Measurements from ENCODE around the gene MRPL24.

Gene MRPL24

GRCh38 chr1:156711011-156711817, 29.7 kb downstream of the MRPL24 start:
- no peak overlapping the region for H3K4me3 ChIP-seq (ENCODE audit: low read length)

GRCh38 chr1:156709757-156710489, 31.0 kb downstream of the MRPL24 start:
- H3K4me3 ChIP-seq (ENCODE audit: low read length) = no peak overlapping the region
- DNase-seq (ENCODE audit: low read depth) = peak; percentile 93
- TF ChIP-seq CTCF (IDR thresholded peaks at IDR 0.05; ENCODE audit: insufficient read depth, low read depth, low read length, missing control alignments) = no peak

More at GRCh38 chr1:156711011-156711817, 29.7 kb downstream of the MRPL24 start:
- no peak for DNase-seq (ENCODE audit: low read depth)
- TF ChIP-seq CTCF (IDR thresholded peaks at IDR 0.05; ENCODE audit: insufficient read depth, low read depth, low read length, missing control alignments) = no peak

GRCh38 chr1:156709031-156709430, 31.9 kb downstream of the MRPL24 start:
- DNase-seq (ENCODE audit: low read depth) = no peak
- no peak for TF ChIP-seq CTCF (IDR thresholded peaks at IDR 0.05; ENCODE audit: insufficient read depth, low read depth, low read length, missing control alignments)
- no peak overlapping the region for H3K4me3 ChIP-seq (ENCODE audit: low read length)

- DNase-seq (ENCODE audit: low read depth) = no peak
- TF ChIP-seq CTCF (IDR thresholded peaks at IDR 0.05; ENCODE audit: insufficient read depth, low read depth, low read length, missing control alignments) = no peak
- no peak overlapping the region for H3K4me3 ChIP-seq (ENCODE audit: low read length)
Observed at GRCh38 chr1:156708218-156708661, 32.6 kb downstream of the MRPL24 start.

- TF ChIP-seq CTCF (IDR thresholded peaks at IDR 0.05; ENCODE audit: insufficient read depth, low read depth, low read length, missing control alignments) = no peak
- H3K4me3 ChIP-seq (ENCODE audit: low read length) = no peak overlapping the region
- no peak for DNase-seq (ENCODE audit: low read depth)
Observed at GRCh38 chr1:156707417-156708217, 33.3 kb downstream of the MRPL24 start.

- DNase-seq (ENCODE audit: low read depth) = no peak
- H3K4me3 ChIP-seq (ENCODE audit: low read length) = peak overlapping the region; percentile 80
- no peak for TF ChIP-seq CTCF (IDR thresholded peaks at IDR 0.05; ENCODE audit: insufficient read depth, low read depth, low read length, missing control alignments)
Observed at GRCh38 chr1:156706657-156707416, 34.1 kb downstream of the MRPL24 start.
